OCI-LY7 (cell line): Measurements from ENCODE around the gene CNTNAP5. TPM values are rescaled to one million over a fixed set of nuclear protein-coding genes. Genes with fewer than 3 reads are reported as not detected.

ENCODE experiments used
- BruUV-seq: library from RNA; stranded (reverse); fragments of 400-500 nt; replicated peaks from 2 replicates; lab custom pipeline; 2021; lab: Mats Ljungman, UMichigan
- CTCF ChIA-PET: fragments of 300-600 bp; sonication (Branson Sonifier 250); formaldehyde crosslinking; loops from one replicate; lab custom pipeline; 2022; ENCODE audit warnings: antibody characterized with exemption; ENCODE audit not compliant: unreplicated experiment; lab: Charles Lee
- POLR2A ChIA-PET: fragments of 300-600 bp; sonication (Branson Sonifier 250); formaldehyde crosslinking; loops from one replicate; lab custom pipeline; 2022; ENCODE audit warnings: antibody characterized with exemption; lab: Charles Lee
- DNase-seq: peaks from one replicate; pipeline ENCODE4 v3.0.0-alpha.2; 2015; ENCODE audit warnings: low spot score
- H2AFZ ChIP-seq: fragments of 200-600 bp; sonication (generic), shearing (Covaris generic); 2 replicates; pipeline ENCODE4 v1.6.1; 2014; ENCODE audit warnings: mild to moderate bottlenecking, antibody characterized with exemption, low read length, moderate library complexity
- H3K27ac ChIP-seq: fragments of 200-600 bp; sonication (generic); 2 replicates; pipeline ENCODE4 v1.5.1; 2014; ENCODE audit warnings: mixed run types, low read depth, mild to moderate bottlenecking, moderate library complexity, low read length, inconsistent platforms; ENCODE audit not compliant: poor library complexity, severe bottlenecking
- H3K36me3 ChIP-seq: fragments of 200-600 bp; sonication (generic); 2 replicates; pipeline ENCODE4 v1.6.1; 2014; ENCODE audit warnings: mild to moderate bottlenecking, antibody characterized with exemption, low read length, moderate library complexity, mixed read lengths; ENCODE audit not compliant: insufficient read depth
- H3K4me1 ChIP-seq: fragments of 200-600 bp; sonication (generic); 2 replicates; pipeline ENCODE4 v1.5.1; 2014; ENCODE audit warnings: mild to moderate bottlenecking, low read length; ENCODE audit not compliant: insufficient read depth, poor library complexity, severe bottlenecking
- H3K4me2 ChIP-seq: fragments of 200-600 bp; sonication (generic); 2 replicates; pipeline ENCODE4 v1.6.1; 2014; ENCODE audit warnings: mild to moderate bottlenecking, low read length
- H3K4me3 ChIP-seq: fragments of 200-600 bp; sonication (generic); 2 replicates; pipeline ENCODE4 v1.5.1; 2014; ENCODE audit warnings: mild to moderate bottlenecking, low read depth, low read length; ENCODE audit not compliant: poor library complexity, severe bottlenecking
- H3K79me2 ChIP-seq: fragments of 200-600 bp; sonication (generic); 2 replicates; pipeline ENCODE4 v1.6.1; 2016; ENCODE audit warnings: low read depth, mild to moderate bottlenecking, low read length, moderate library complexity, mixed read lengths; ENCODE audit not compliant: insufficient read depth
- H3K9me2 ChIP-seq: fragments of 200-600 bp; sonication (generic); 2 replicates; pipeline ENCODE4 v1.6.1; 2016; ENCODE audit warnings: mild to moderate bottlenecking, low read length, mixed read lengths; ENCODE audit not compliant: insufficient read depth
- H3K9me3 ChIP-seq: fragments of 200-600 bp; sonication (generic); 2 replicates; pipeline ENCODE4 v1.6.1; 2014; ENCODE audit warnings: mild to moderate bottlenecking, mixed run types, low read length, mixed read lengths
- H4K20me1 ChIP-seq: fragments of 200-600 bp; sonication (generic); 2 replicates; pipeline ENCODE4 v1.6.1; 2014; ENCODE audit warnings: mild to moderate bottlenecking, antibody characterized with exemption, low read length, moderate library complexity, mixed read lengths; ENCODE audit not compliant: insufficient read depth
- CTCF ChIP-seq: fragments of 200-600 bp; sonication (generic); conservative IDR thresholded peaks from 2 replicates; pipeline ENCODE4 v1.5.1; 2014; ENCODE audit warnings: mild to moderate bottlenecking, antibody characterized with exemption, low read length, moderate library complexity, mixed read lengths
- EZH2phosphoT487 ChIP-seq: fragments of 200-600 bp; sonication (generic); IDR thresholded peaks from 2 replicates; pipeline ENCODE4 v1.6.1; 2018; ENCODE audit warnings: low read depth, borderline replicate concordance, mild to moderate bottlenecking, mixed run types, antibody characterized with exemption, low read length, moderate library complexity, mixed read lengths
- intact Hi-C: fragments of 100-400 bp; cut with micrococcal nuclease; formaldehyde crosslinking; loops from one replicate; pipeline ENCODE4 v1.10.0; 2022; ENCODE audit not compliant: unreplicated experiment
- total RNA-seq, 2 experiments: library from RNA; depleted of rRNA in 1 of 2; stranded (reverse); fragments of >200 nt in 1 of 2; shearing (Covaris generic) in 1 of 2; gene quantifications; 2 replicates each; pipeline ENCODE4 v1.2.3, GENCODE V29; 2014 to 2022

CNTNAP5 gene
- total RNA-seq, 2 experiments from 2014 or later, result not detected

GRCh38 chr2:124272261-124272841 lies 247.3 kb downstream of the CNTNAP5 start:
- no peak for TF ChIP-seq EZH2phosphoT487
- TF ChIP-seq CTCF, result no peak
- Histone ChIP-seq H4K20me1 (no peaks in the 10 kb centered on the region; the same call in 1 of the 2 replicates), H2AFZ (no peak overlapping the region), H3K79me2 (no peaks in the 10 kb centered on the region), H3K36me3 (no peaks in the 10 kb centered on the region), H3K4me3 (no peak overlapping the region), H3K27ac (no peak overlapping the region), H3K4me2 (no peak overlapping the region), H3K4me1 (no peaks in the 10 kb centered on the region), H3K9me2 (no peaks in the 10 kb centered on the region), H3K9me3 (no peaks in the 10 kb centered on the region)
- intact Hi-C loops, result no loop called here
- ChIA-PET POLR2A (interaction anchor here (0.7 to 1.3 kb wide), 3 partner anchors 9 to 1789 kb away, joined by 3 read pairs; no protein-coding TSS in a partner anchor), CTCF (no interaction called here)
- DNase-seq, result no peak
- BruUV-seq, result no TSS peak

- POLR2A ChIA-PET, result interaction anchor here (1.1 kb wide), 1 partner anchor 10 kb away, joined by 3 read pairs; no protein-coding TSS in a partner anchor
- no peaks in the 10 kb centered on the region for H3K9me2 ChIP-seq
- H4K20me1 ChIP-seq, result no peaks in the 10 kb centered on the region
- no peak overlapping the region for H3K4me2 ChIP-seq
- no peak overlapping the region for H2AFZ ChIP-seq
- H3K4me1 ChIP-seq, result no peaks in the 10 kb centered on the region
- H3K36me3 ChIP-seq, result no peaks in the 10 kb centered on the region
- no TSS peak for BruUV-seq
- CTCF ChIA-PET, result no interaction called here
- no peak overlapping the region for H3K27ac ChIP-seq
- H3K79me2 ChIP-seq, result no peaks in the 10 kb centered on the region
- no peak for DNase-seq
- no peak overlapping the region for H3K4me3 ChIP-seq
- no peaks in the 10 kb centered on the region for H3K9me3 ChIP-seq
- intact Hi-C loops, result no loop called here
- no peak for TF ChIP-seq EZH2phosphoT487
- TF ChIP-seq CTCF, result no peak
Measured at GRCh38 chr2:124281541-124281940, 256.5 kb downstream of the CNTNAP5 start.

- ChIA-PET CTCF (no interaction called here), POLR2A (no interaction called here)
- H2AFZ ChIP-seq, result no peak overlapping the region
- no peak for DNase-seq
- intact Hi-C loops, result no loop called here
- H3K36me3 ChIP-seq, result no peaks in the 10 kb centered on the region
- no peaks in the 10 kb centered on the region for H3K4me1 ChIP-seq
- no peaks in the 10 kb centered on the region for H4K20me1 ChIP-seq
- TF ChIP-seq CTCF, result no peak
- TF ChIP-seq EZH2phosphoT487, result no peak
- BruUV-seq, result no TSS peak
- H3K9me3 ChIP-seq, result no peaks in the 10 kb centered on the region
- no peaks in the 10 kb centered on the region for H3K79me2 ChIP-seq
- H3K27ac ChIP-seq, result no peak overlapping the region
- no peaks in the 10 kb centered on the region for H3K9me2 ChIP-seq
- H3K4me3 ChIP-seq, result no peak overlapping the region
- H3K4me2 ChIP-seq, result no peak overlapping the region
Measured at GRCh38 chr2:124283096-124283495, 258.0 kb downstream of the CNTNAP5 start.
